HG02852 (cell line): Measurements from ENCODE around the gene DLST.

Experiments used
- ATAC-seq: cut with Tn5 transposase; IDR thresholded peaks from one replicate; pipeline ENCODE4 v1.9.1; 2021; ENCODE audit warnings: mild to moderate bottlenecking, moderate library complexity; ENCODE audit not compliant: unreplicated experiment

The DLST gene

GRCh38 chr14:74881431-74882102 is at the start of gene DLST:
Gene DLST (plus strand): TSS chr14:74881916. CDS start chr14:74881954, 38 bp downstream.
- peak; percentile 92 for ATAC-seq

DNA sequence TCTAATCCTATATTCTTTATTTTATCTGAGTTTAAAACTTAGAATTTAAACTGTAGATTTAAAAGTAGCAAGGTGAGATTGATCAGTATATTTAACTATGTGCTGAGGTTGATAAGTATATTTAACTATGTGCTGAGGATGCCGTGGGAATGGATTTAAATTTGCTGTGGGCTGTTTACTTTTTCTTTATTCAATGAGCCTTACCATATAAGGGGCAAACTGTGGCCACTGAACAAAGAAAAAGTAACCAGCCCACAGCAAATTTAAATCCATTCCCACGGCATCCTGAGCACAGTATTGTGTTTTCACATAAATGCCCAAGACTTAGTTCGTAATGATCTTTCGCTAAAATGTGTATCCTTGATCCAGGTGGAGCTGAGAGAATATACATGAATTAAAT is 48.9 kb upstream of the DLST start:
- ATAC-seq = no peak

GRCh38 chr14:74834692-74835392 is 46.9 kb upstream of the DLST start:
- no peak for ATAC-seq

- ATAC-seq = no peak
Observed at GRCh38 chr14:74835645-74836250, 46.0 kb upstream of the DLST start.

- ATAC-seq = no peak
Observed at GRCh38 chr14:74836251-74836960, 45.3 kb upstream of the DLST start.

DNA sequence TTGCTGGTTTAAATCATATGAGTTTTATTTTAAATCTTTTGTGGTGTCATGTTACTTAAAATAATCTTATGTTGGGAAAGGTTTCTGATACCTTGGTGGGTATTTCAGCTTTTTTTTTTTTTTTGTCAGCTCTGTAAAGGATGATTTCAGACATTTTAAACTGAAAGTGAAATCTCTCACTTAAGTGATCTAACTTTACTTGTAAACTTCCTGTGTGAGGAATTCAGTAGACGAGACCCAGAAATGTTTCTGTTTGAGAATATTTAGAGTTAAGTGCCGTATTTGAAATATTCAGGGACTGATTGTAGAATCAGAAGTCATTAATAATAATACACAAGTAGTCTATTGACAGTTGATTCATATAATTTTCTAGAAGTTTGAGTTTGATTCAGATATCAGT is 43.5 kb upstream of the DLST start:
- ATAC-seq = no peak

GRCh38 chr14:74840603-74841030 is 41.1 kb upstream of the DLST start:
- no peak for ATAC-seq

DNA sequence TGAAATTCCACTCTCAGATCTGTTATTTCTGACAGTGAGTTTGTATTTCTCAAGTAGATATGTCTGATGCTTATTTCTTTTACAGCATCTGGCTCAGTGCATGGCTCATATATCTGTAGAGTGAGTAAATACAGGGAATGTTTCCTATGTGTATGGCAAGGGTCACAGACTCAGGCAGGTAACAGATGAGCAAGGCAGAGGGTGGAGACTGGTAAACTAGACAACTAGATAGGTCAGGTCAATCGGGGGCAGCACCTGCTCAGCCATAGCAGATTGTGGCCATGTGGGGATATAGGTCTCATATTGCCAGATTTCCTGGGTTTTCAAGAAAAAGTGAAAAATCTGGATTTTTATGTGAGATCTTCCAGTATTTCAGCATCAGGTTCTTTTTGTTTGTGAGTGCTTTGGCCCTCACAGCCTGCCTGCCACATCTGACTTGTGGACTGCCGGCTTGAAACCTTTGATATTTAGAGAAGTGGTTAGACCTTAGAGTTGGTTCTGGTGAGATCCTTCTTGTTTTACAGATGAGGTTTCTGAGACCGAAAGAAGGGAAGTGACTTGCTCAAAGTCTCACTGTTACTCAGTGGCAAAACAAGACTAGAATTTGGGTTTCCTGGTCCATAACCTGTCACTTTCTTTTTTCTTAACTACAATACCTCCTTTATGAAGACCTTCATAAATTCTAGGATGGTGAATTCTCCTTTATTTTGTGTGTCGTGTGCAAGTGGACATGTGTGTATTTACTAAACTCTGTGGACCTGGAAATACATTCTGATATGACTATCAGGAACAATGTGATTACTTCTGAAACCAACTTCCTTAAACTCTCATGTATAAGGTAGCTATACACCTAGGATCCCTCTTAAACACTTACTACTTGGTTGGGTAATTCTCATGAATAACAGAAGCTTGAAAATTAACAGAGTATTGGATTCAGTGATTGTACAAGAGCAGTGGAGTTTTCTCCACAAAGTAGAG is 40.2 kb upstream of the DLST start:
- ATAC-seq = peak; percentile 84

DNA sequence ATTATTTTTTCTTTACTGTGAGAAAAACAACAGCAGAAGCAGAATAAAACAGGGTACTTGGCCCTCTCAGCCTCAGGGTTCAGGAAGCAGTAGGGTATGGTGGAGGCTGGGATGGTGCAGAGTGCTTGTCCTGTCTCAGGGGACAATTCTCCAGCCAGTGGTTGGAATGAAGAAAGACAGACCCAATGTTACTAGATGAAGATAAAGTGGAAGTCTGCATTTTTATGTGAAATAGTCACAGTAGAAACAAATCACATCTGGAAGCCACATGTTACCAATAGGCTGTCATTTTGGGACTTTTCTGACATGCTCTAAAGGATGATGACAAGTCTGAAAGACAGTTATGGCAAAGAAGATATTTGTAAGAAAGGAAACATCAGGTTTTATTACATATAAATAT is 38.1 kb upstream of the DLST start:
- no peak for ATAC-seq

DNA sequence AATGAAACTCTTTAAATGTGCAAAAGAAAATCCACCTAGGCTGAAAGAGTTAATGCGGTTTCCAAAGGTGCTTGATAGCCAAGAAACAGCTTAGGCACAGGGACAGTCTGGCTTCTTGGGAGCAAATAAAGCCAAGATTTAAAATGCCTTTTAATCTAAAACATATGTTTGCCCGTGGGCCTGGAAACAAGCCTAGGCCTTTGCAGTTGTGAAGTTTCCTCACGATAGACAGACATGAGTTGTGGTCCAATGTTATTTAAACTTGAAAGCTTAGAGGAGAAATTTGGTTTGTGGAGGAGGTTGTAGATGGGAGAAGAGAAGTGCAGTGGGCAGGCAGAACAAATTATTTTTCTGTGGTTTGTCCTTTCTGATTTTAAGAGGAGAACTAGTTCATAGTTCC is 35.5 kb upstream of the DLST start:
- no peak for ATAC-seq

DNA sequence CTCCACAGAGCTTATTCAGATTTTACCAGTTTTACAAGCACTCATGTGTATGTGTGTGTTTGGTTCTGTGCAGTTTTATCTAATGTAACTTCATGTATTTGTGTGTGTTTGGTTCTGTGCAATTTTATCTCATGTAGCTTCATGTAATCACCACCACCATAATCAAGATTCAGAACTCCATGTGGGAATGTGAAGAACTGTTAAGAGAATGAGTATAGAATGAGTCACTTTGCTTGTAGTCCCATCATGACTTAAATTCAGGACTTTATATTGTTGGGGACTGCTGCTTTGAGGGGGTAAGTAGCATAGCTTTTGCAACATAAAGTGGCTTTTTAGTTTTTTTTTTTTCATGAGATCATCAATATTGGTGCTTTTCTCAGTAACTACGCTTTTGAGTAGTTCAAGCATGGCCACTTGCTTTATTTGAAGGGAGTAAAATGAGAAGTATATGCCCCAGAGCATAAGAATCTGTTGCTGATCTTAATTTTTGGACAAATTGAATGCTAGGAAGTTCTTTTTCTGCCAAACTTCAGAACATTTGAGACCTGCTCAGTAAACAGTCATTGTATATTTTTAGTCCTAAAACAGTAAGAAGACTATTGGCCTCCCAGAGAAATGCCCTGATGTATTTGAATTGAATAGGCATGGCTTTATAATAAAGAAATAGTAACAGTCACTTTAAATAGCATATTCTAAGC is 34.6 kb upstream of the DLST start:
- no peak for ATAC-seq

GRCh38 chr14:74848768-74849167 is 32.9 kb upstream of the DLST start:
- ATAC-seq = no peak

GRCh38 chr14:74852922-74853530 is 28.7 kb upstream of the DLST start:
- no peak for ATAC-seq

GRCh38 chr14:74853581-74853980 is 28.1 kb upstream of the DLST start:
- ATAC-seq = no peak

DNA sequence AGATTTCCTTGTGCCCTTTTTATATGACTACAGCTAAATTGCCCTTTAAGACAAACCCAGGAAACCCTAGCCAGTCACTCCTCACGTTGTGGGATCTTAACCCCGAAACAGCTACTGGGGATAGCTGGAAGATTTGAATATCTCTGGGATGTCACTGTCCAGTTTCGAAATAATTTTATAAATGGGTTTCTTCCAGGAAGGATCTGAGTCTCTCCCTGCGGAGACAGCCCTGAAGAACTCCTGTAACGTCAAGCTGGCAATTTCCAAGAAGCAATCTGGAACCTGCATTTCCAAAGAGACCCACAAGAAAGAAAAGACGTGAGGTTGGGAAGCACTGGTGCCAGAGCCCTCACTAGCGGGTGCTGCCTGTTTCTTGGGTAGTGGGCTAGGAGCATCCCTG is 26.7 kb upstream of the DLST start:
- ATAC-seq = no peak

DNA sequence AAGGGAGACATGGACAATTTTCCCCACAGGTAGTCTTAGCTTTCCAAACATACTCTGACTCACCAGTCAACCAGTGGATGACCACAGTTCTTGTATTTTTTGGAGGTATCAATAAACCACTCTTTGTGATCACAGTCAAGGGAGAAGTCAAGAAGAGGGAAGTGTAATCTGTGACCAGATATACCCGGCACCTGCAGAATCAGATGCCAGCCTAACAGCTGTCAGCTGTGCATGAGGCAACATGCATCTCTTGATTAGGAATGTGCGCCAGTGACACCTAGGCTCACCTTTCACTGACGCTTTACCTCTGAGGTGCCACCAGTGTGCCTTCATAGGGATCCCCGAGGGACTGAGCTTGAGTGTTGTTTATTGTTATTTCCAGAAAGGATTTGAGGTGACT is 25.8 kb upstream of the DLST start:
- no peak for ATAC-seq

DNA sequence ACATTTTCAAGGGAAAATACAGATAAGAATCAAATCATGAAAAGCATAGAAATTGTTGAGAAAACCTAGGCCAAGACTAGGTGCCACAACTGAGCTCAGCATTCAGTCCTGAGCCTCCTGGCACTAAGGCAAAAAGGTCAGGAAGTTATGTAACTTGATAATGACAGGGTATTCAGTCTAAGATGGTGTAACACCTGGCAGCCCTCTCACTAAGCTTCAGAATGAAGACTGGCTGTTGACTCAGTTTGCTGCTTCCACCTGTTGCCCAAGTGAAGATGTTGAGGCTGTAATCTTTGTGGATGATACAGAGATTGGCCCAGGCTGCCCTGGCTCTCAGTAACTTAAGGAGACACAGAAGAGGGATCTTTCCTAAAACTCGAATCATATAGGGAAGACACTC is 25.4 kb upstream of the DLST start:
- no peak for ATAC-seq

DNA sequence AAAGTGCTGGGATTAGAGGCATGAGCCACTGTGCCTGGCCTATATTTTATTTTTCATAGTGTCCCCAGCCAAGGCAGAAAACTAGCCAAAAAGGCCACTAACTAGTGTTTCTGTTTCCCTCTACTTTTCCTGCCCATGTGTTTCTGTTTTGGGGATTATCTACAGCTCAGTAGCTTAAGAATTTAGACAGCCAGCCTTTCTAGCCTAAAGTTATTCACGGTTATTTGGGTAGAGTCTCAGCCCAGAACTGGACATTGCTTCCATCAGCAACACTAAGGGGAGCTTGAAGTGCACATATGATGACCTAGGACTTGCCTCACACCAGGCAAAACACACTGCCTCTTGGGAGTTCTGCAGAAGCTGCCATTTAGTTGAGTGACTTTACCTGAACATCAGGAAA is 23.7 kb upstream of the DLST start:
- no peak for ATAC-seq

- no peak for ATAC-seq
Observed at GRCh38 chr14:74859757-74860552, 21.8 kb upstream of the DLST start.
